ENCODE measurements around the gene MRPS16.
A peak's percentile ranks its signal among the peaks of the same experiment; 100 is the strongest.

MRPS16 gene

DNA sequence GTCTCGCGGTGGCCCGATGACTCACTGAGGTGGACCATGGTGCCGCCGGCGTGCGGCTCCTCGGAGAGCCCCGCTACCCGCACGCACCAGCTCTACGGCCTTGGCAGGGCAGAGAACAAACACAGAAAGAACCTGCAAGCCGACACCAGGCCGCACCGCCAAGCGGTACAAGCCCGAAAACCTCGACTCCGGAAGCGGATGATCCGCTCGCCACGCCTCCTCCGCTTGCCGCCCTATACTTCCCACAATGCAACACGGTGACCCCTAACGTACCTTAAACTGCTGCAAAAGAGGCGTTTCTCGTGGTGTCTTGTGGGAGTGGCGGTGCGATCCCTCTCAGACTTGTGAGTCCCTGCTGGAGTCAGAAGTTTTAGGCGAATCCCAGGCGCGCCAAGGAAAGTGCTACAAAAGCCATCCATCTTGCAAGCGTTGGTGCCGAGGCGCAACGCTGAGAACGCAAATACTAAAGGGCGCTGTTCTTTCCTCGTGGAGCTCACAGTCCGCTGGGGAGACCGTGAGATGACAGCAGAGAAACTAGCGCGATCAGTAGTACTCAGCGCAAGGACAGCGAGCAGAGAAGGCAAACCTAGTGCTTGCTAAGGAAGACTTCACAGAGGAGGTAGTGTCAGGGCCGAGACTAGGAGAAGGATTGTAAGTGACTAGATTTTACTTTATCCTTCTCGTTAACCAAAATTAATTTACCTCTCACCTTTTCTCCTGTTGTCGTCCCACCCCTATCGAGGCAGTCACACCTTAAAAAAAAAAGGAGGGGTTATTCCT lies at the start of gene MRPS16:
TSS of gene MRPS16 (minus strand) at position 200 of the 780 bp plus-strand sequence. CDS start at position 38, 162 bp downstream.
- peak within 1 kb of the TSS; percentile 95 for H3K27ac ChIP-seq
- peak; percentile 19; the same call in 1 of the 2 replicates for TF ChIP-seq CTCF (conservative IDR thresholded peaks at IDR 0.05)
- peak; percentile 95 for TF ChIP-seq ZFX (IDR thresholded peaks at IDR 0.05)

- no peak overlapping the region for H3K27ac ChIP-seq
- TF ChIP-seq ZFX (IDR thresholded peaks at IDR 0.05) (no peak), CTCF (conservative IDR thresholded peaks at IDR 0.05) (no peak)
Observed at GRCh38 chr10:73296946-73297345, 44.5 kb upstream of the MRPS16 start.

- TF ChIP-seq CTCF (conservative IDR thresholded peaks at IDR 0.05) (no peak), ZFX (IDR thresholded peaks at IDR 0.05) (no peak)
- no peak overlapping the region for H3K27ac ChIP-seq
Observed at GRCh38 chr10:73293461-73293860, 41.0 kb upstream of the MRPS16 start.

- TF ChIP-seq ZFX (IDR thresholded peaks at IDR 0.05), result no peak
- no peak for TF ChIP-seq CTCF (conservative IDR thresholded peaks at IDR 0.05)
- H3K27ac ChIP-seq, result no peak overlapping the region
Observed at GRCh38 chr10:73289958-73290357, 37.5 kb upstream of the MRPS16 start.

- no peak overlapping the region for H3K27ac ChIP-seq
- TF ChIP-seq ZFX (IDR thresholded peaks at IDR 0.05) (no peak), CTCF (conservative IDR thresholded peaks at IDR 0.05) (no peak)
Observed at GRCh38 chr10:73287441-73287840, 35.0 kb upstream of the MRPS16 start.

DNA sequence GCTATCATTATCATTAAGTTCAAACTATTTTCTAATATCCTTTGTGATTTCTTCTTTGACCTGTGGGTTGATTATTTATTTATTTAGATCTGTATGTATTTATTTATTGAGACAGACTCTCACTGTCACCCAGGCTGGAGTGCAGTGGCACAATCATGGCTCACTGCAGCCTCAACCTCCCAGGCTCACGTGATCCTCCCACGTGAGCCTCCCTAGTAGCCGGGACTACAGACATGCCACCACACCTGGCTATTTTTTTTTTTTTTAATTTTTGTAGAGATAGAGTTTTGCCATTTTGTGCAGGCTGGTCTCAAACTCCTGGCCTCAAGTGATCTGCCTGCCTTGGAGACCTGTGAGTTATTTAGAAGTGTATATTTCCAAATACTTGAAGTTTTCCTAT lies 28.7 kb upstream of the MRPS16 start:
- no peak overlapping the region for H3K27ac ChIP-seq

More for the DNA sequence above, 28.7 kb upstream of the MRPS16 start:
- TF ChIP-seq ZFX (IDR thresholded peaks at IDR 0.05) (no peak), CTCF (conservative IDR thresholded peaks at IDR 0.05) (no peak)
